Activated CD4-positive, alpha-beta T cell treated with anti-CD3 and anti-CD28 coated beads for 36 hours (primary cell): ENCODE results near the gene ZCCHC2. TPM values are rescaled to one million over a fixed set of nuclear protein-coding genes. Genes with fewer than 3 reads are reported as not detected.

Experiments used
- ATAC-seq: fragments of 200-7000 bp; cut with Tn5 transposase; one replicate; pipeline ENCODE4 v1.10.0; 2021; ENCODE audit warnings: mild to moderate bottlenecking, moderate library complexity
- CTCF ChIA-PET: fragments of 350-600 bp; sonication (Branson Sonifier 250); formaldehyde crosslinking; loops from one replicate; lab custom pipeline; 2021; ENCODE audit warnings: antibody characterized with exemption; lab: Charles Lee
- POLR2A ChIA-PET: fragments of 350-600 bp; sonication (Branson Sonifier 250); formaldehyde crosslinking; loops from one replicate; lab custom pipeline; 2021; ENCODE audit warnings: antibody characterized with exemption, inconsistent platforms; lab: Charles Lee
- DNase-seq: peaks from one replicate; pipeline ENCODE4 v3.0.0-alpha.2; 2020
- H3K27ac Mint-ChIP-seq: one replicate; pipeline ENCODE4 v1.8.0; 2021; ENCODE audit warnings: mixed read lengths
- H3K27me3 Mint-ChIP-seq: one replicate; pipeline ENCODE4 v1.8.0; 2021; ENCODE audit warnings: mixed read lengths
- H3K36me3 Mint-ChIP-seq: one replicate; pipeline ENCODE4 v1.8.0; 2021; ENCODE audit warnings: low read depth, mixed read lengths
- H3K4me1 Mint-ChIP-seq: one replicate; pipeline ENCODE4 v1.8.0; 2021; ENCODE audit warnings: mixed read lengths
- H3K4me3 Mint-ChIP-seq: one replicate; pipeline ENCODE4 v1.8.0; 2021; ENCODE audit warnings: mild to moderate bottlenecking, moderate library complexity, mixed read lengths
- H3K9me3 Mint-ChIP-seq: one replicate; pipeline ENCODE4 v1.8.0; 2021; ENCODE audit warnings: low read depth, mixed read lengths
- intact Hi-C, 2 experiments: fragments of 100-400 bp; cut with DNase I in 1 of 2; cut with micrococcal nuclease in 1 of 2; formaldehyde crosslinking; loops; one replicate each; pipeline versions ENCODE4 v1.14.2 to v1.15.1; 2022 to 2024; cut with DNase I, micrococcal nuclease
- total RNA-seq, 2 experiments: library from RNA; stranded (reverse); gene quantifications; one replicate each; pipeline ENCODE4 v1.2.3, GENCODE V29; 2021

The ZCCHC2 gene
- total RNA-seq, 2 experiments from 2014 or later, result 26.1 to 40.1 TPM

GRCh38 chr18:62558015-62558663 is 35.3 kb downstream of the ZCCHC2 start:
- no peak for DNase-seq
- peak overlapping the region; percentile 30 for H3K27ac Mint-ChIP-seq
- H3K27me3 Mint-ChIP-seq, result no peaks in the 10 kb centered on the region
- H3K9me3 Mint-ChIP-seq, result no peaks in the 10 kb centered on the region
- ChIA-PET POLR2A (no interaction called here), CTCF (interaction anchor here (0.7 to 2.1 kb wide), 2 partner anchors 13 to 26 kb away, joined by 3 to 5 read pairs; no protein-coding TSS in a partner anchor)
- peaks cover 69% of the 10 kb centered on the region for H3K36me3 Mint-ChIP-seq
- intact Hi-C loops, result no loop called here
- H3K4me1 Mint-ChIP-seq, result peaks cover 24% of the 10 kb centered on the region
- H3K4me3 Mint-ChIP-seq, result no peak overlapping the region
- ATAC-seq, result no peak

GRCh38 chr18:62564044-62564443 is 41.2 kb downstream of the ZCCHC2 start:
- intact Hi-C loops, result no loop called here
- ChIA-PET POLR2A (no interaction called here), CTCF (interaction anchor here (0.7 to 1.0 kb wide), 3 partner anchors 13 to 763 kb away, joined by 3 read pairs; no protein-coding TSS in a partner anchor)
- H3K27ac Mint-ChIP-seq, result no peak overlapping the region
- peaks cover 65% of the 10 kb centered on the region for H3K36me3 Mint-ChIP-seq
- no peaks in the 10 kb centered on the region for H3K27me3 Mint-ChIP-seq
- DNase-seq (no peak), ATAC-seq (no peak)
- no peak overlapping the region for H3K4me3 Mint-ChIP-seq
- no peaks in the 10 kb centered on the region for H3K9me3 Mint-ChIP-seq
- H3K4me1 Mint-ChIP-seq, result no peaks in the 10 kb centered on the region

GRCh38 chr18:62566199-62566598 is 43.4 kb downstream of the ZCCHC2 start:
- Mint-ChIP-seq H3K27ac (no peak overlapping the region), H3K9me3 (no peaks in the 10 kb centered on the region), H3K4me1 (peaks cover 2% of the 10 kb centered on the region), H3K27me3 (no peaks in the 10 kb centered on the region), H3K4me3 (no peak overlapping the region), H3K36me3 (peaks cover 67% of the 10 kb centered on the region)
- intact Hi-C loops, result loop anchor here in 1 of 2 experiments (5.0 kb wide), 1 partner anchor 139 kb away; no protein-coding TSS in a partner anchor
- ATAC-seq (no peak), DNase-seq (peak; percentile 24)
- CTCF ChIA-PET, result interaction anchor here (0.6 to 2.2 kb wide), 2 partner anchors 140 to 669 kb away, joined by 3 to 6 read pairs; no protein-coding TSS in a partner anchor
- POLR2A ChIA-PET, result no interaction called here

- Mint-ChIP-seq H3K4me3 (no peak overlapping the region), H3K27ac (no peak overlapping the region), H3K36me3 (peaks cover 65% of the 10 kb centered on the region), H3K9me3 (no peaks in the 10 kb centered on the region), H3K27me3 (no peaks in the 10 kb centered on the region), H3K4me1 (peaks cover 7% of the 10 kb centered on the region)
- intact Hi-C loops, result loop anchor here in 1 of 2 experiments (5.0 kb wide), 1 partner anchor 140 kb away; no protein-coding TSS in a partner anchor
- CTCF ChIA-PET, result interaction anchor here (0.6 to 2.2 kb wide), 3 partner anchors 19 to 670 kb away, joined by 3 to 6 read pairs (median 6); no protein-coding TSS in a partner anchor
- POLR2A ChIA-PET, result no interaction called here
- DNase-seq, result no peak
- ATAC-seq, result no peak
Measured at GRCh38 chr18:62566818-62567217, 44.0 kb downstream of the ZCCHC2 start.

- H3K36me3 Mint-ChIP-seq, result peaks cover 57% of the 10 kb centered on the region
- POLR2A ChIA-PET, result no interaction called here
Measured at GRCh38 chr18:62569081-62569655, 46.3 kb downstream of the ZCCHC2 start.

GRCh38 chr18:62571037-62571436 is 48.2 kb downstream of the ZCCHC2 start:
- CTCF ChIA-PET, result interaction anchor here (0.7 to 1.6 kb wide), 7 partner anchors 13 to 761 kb away, joined by 3 to 7 read pairs (median 4); no protein-coding TSS in a partner anchor
- Mint-ChIP-seq H3K4me1 (peaks cover 13% of the 10 kb centered on the region), H3K4me3 (no peak overlapping the region), H3K27me3 (no peaks in the 10 kb centered on the region), H3K36me3 (peaks cover 66% of the 10 kb centered on the region), H3K27ac (peak overlapping the region; percentile 38), H3K9me3 (no peaks in the 10 kb centered on the region)
- ATAC-seq (peak; percentile 63), DNase-seq (no peak)
- POLR2A ChIA-PET, result interaction anchor here (0.5 kb wide), 1 partner anchor 65 kb away, joined by 3 read pairs; no protein-coding TSS in a partner anchor
- intact Hi-C loops, result no loop called here

More at GRCh38 chr18:62569081-62569655, 46.3 kb downstream of the ZCCHC2 start:
- CTCF ChIA-PET, result interaction anchor here (1.0 to 1.3 kb wide), 2 partner anchors 9 to 15 kb away, joined by 3 to 6 read pairs; no protein-coding TSS in a partner anchor
- no peak overlapping the region for H3K4me3 Mint-ChIP-seq
- H3K27me3 Mint-ChIP-seq, result no peaks in the 10 kb centered on the region
- DNase-seq (no peak), ATAC-seq (no peak)
- intact Hi-C loops, result loop anchor here in 1 of 2 experiments (5.0 kb wide), 1 partner anchor 142 kb away; no protein-coding TSS in a partner anchor
- no peak overlapping the region for H3K27ac Mint-ChIP-seq
- H3K9me3 Mint-ChIP-seq, result no peaks in the 10 kb centered on the region
- peaks cover 11% of the 10 kb centered on the region for H3K4me1 Mint-ChIP-seq

GRCh38 chr18:62571648-62572047 is 48.8 kb downstream of the ZCCHC2 start:
- POLR2A ChIA-PET, result no interaction called here
- Mint-ChIP-seq H3K27me3 (no peaks in the 10 kb centered on the region), H3K9me3 (no peaks in the 10 kb centered on the region), H3K4me1 (peaks cover 18% of the 10 kb centered on the region), H3K4me3 (no peak overlapping the region), H3K27ac (peak overlapping the region; percentile 38), H3K36me3 (peaks cover 66% of the 10 kb centered on the region)
- CTCF ChIA-PET, result interaction anchor here (0.8 to 1.6 kb wide), 5 partner anchors 12 to 760 kb away, joined by 3 to 7 read pairs (median 5); no protein-coding TSS in a partner anchor
- intact Hi-C loops, result no loop called here
- ATAC-seq (peak; percentile 58), DNase-seq (no peak)

- POLR2A ChIA-PET, result no interaction called here
- H3K27ac Mint-ChIP-seq, result peak overlapping the region; percentile 45
- intact Hi-C loops, result no loop called here
Measured at GRCh38 chr18:62572456-62572855, 49.6 kb downstream of the ZCCHC2 start.

GRCh38 chr18:62574776-62575175 is 52.0 kb downstream of the ZCCHC2 start:
- Mint-ChIP-seq H3K27ac (no peak overlapping the region), H3K4me1 (peaks cover 32% of the 10 kb centered on the region), H3K4me3 (no peak overlapping the region), H3K9me3 (no peaks in the 10 kb centered on the region), H3K27me3 (no peaks in the 10 kb centered on the region), H3K36me3 (peaks cover 57% of the 10 kb centered on the region)
- no peak for DNase-seq
- CTCF ChIA-PET, result interaction anchor here (2.7 kb wide), 1 partner anchor 9 kb away, joined by 10 read pairs; no protein-coding TSS in a partner anchor
- POLR2A ChIA-PET, result no interaction called here
- intact Hi-C loops, result no loop called here
- no peak for ATAC-seq

More at GRCh38 chr18:62572456-62572855, 49.6 kb downstream of the ZCCHC2 start:
- CTCF ChIA-PET, result interaction anchor here (0.7 to 2.7 kb wide), 4 partner anchors 12 to 227 kb away, joined by 3 to 10 read pairs (median 4); no protein-coding TSS in a partner anchor
- ATAC-seq (no peak), DNase-seq (no peak)
- Mint-ChIP-seq H3K27me3 (no peaks in the 10 kb centered on the region), H3K4me1 (peaks cover 26% of the 10 kb centered on the region), H3K36me3 (peaks cover 70% of the 10 kb centered on the region), H3K4me3 (no peak overlapping the region), H3K9me3 (no peaks in the 10 kb centered on the region)

- H3K27me3 Mint-ChIP-seq, result no peaks in the 10 kb centered on the region
- H3K4me1 Mint-ChIP-seq, result peaks cover 28% of the 10 kb centered on the region
- CTCF ChIA-PET, result interaction anchor here (0.5 to 1.9 kb wide), 3 partner anchors 8 to 96 kb away, joined by 3 to 9 read pairs (median 4); no protein-coding TSS in a partner anchor
- peaks cover 49% of the 10 kb centered on the region for H3K36me3 Mint-ChIP-seq
- H3K9me3 Mint-ChIP-seq, result no peaks in the 10 kb centered on the region
- H3K27ac Mint-ChIP-seq, result no peak overlapping the region
- DNase-seq (no peak), ATAC-seq (no peak)
- H3K4me3 Mint-ChIP-seq, result no peak overlapping the region
- POLR2A ChIA-PET, result no interaction called here
- intact Hi-C loops, result no loop called here
Measured at GRCh38 chr18:62576271-62576670, 53.4 kb downstream of the ZCCHC2 start.

GRCh38 chr18:62576845-62577512 is 54.2 kb downstream of the ZCCHC2 start:
- intact Hi-C loops, result no loop called here
- H3K9me3 Mint-ChIP-seq, result no peaks in the 10 kb centered on the region
- H3K4me3 Mint-ChIP-seq, result no peak overlapping the region
- POLR2A ChIA-PET, result no interaction called here
- DNase-seq (no peak), ATAC-seq (no peak)
- CTCF ChIA-PET, result interaction anchor here (0.8 to 1.9 kb wide), 3 partner anchors 9 to 151 kb away, joined by 4 to 9 read pairs (median 5); partner anchors contain the start of gene PHLPP1
- peaks cover 25% of the 10 kb centered on the region for H3K4me1 Mint-ChIP-seq
- peaks cover 48% of the 10 kb centered on the region for H3K36me3 Mint-ChIP-seq
- H3K27ac Mint-ChIP-seq, result peak overlapping the region; percentile 56
- H3K27me3 Mint-ChIP-seq, result no peaks in the 10 kb centered on the region
